Ramos (cell line): ENCODE measurements around the gene TGM2.

Experiments
- in situ Hi-C: fragments of 300-500 bp; cut with MboI; formaldehyde crosslinking; loops from one replicate; pipeline ENCODE4 v1.14.3; 2022; ENCODE audit warnings: low sequenced_read_pairs; ENCODE audit not compliant: unreplicated experiment

The TGM2 gene

DNA sequence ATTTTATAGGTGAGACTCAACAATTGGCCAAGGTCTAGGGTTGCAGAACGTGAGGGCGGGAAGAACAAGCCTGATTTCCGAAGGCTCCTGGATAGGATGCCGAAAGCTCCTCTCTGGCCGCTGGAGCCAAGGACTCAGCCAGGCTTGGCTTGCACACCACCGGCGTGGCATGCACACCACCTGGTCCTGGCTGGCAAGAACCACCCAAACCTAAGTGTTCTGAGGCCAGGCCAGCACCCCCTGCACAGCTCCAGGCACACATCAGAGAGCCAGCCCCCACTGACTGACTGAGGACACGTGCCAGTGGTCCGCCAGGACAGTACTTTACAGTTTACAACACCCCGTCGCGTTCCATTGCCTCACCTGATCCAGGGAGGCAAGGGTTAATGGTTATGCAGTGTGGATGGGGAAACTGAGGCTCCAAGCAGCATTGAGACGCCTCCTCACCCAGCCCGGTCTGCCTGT is 414 bp downstream of the TGM2 start:
- in situ Hi-C loops, result loop anchor here (10.0 kb wide), 1 partner anchor 90 kb away; no protein-coding TSS in a partner anchor

DNA sequence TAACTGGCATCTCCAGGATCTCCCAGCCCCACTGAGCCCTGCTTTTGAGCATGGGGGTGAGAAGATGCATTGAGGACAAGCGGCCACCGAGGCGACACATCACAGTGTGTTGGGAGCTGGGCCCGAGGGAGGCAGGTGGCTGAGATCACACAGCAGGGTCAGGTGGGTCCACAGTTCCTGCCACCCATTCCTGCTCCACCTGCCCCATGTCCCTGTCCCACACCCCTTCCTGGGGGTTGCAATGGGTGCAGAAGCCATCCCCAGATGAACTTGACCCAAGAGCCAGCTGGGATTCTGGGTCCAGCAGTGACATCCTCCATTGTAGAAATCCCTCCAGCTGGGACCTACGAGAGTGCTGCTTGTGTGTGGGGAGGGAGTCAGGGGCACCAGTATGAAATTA is 1.0 kb downstream of the TGM2 start:
- in situ Hi-C loops, result loop anchor here (10.0 kb wide), 1 partner anchor 89 kb away; no protein-coding TSS in a partner anchor

DNA sequence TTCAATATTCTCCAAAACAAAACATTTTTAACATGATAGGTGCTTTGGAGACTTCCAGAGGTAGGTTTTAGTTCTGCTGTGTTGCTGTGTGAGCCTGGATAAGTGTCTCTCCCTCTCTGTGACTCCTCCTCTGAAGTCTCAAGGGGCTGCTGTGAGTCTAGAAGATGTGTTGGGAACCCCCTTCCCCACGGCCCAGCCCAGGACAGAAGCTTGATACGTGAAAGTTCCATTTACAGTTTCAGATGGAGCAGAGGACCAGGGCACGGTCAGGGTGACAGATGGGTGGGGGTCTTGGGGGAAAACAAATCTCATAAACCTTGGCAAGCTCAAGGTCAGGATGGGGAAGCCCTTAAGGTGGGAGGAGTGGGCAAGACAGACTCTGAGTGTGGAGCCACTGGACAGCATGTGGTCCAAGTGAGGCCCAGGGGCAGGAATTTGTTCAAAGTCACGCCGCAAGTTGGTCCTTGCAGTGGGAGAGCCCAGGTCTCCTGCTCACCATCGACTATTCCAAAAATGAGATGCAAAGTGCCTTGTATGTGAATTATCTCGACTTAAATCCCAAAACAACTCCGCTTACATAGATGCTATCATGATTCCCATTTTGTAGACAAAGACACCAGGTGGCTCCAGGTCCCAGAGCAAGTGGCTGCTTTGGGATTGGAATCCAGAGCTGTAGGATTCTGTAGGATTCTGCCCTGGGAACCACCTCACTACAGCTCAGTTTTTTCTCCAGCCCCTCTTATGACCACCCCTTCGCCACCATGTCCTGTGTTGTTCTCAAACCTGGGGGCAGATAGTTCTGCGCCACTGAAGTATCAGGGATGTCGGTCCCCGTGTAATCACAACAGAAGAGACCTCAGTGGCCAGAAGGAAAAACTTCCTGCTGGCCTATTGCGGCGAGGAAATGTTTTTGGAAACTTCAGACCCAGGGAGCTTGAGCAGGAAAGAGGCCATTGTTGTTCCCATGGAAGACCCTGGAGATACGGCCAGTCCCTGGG is 1.9 kb downstream of the TGM2 start:
- in situ Hi-C loops, result loop anchor here (10.0 kb wide), 1 partner anchor 88 kb away; no protein-coding TSS in a partner anchor

DNA sequence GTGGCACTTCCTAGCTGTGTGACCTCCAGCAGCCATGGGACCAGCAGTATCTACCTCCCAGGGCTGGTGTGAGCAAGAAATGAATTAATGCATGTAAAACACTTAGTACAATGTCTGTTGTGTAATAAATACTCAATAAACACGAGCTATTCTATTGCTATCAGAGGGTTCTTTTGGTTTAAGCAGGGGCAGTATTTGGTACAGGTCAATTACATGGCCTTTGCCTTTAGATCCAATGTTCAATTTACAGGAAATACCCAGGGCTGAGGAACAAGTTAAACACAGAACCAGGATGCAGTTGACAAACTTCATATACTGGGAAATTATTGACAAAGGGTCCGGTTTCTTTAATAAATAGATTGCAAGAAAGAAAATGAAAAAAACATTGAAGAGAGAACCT is 2.9 kb downstream of the TGM2 start:
- in situ Hi-C loops, result loop anchor here (10.0 kb wide), 1 partner anchor 87 kb away; no protein-coding TSS in a partner anchor

DNA sequence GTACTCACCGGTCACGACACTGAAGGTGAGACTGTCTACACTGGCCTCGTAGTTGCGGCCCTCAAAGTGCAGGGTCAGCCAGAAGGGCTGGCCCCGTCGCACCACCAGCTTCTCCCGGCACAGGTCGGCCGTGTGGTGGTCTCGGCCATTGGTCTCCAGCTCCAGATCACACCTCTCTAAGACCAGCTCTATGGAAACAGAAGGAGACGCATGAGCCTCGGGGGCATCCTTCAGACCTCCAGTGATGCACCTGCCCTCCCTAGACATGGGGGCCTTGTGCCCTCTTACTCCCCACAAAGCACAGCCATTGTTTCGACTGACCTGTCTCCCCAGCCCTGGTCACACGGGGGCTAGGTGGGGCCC is 3.7 kb downstream of the TGM2 start:
- in situ Hi-C loops, result loop anchor here (10.0 kb wide), 1 partner anchor 87 kb away; no protein-coding TSS in a partner anchor

DNA sequence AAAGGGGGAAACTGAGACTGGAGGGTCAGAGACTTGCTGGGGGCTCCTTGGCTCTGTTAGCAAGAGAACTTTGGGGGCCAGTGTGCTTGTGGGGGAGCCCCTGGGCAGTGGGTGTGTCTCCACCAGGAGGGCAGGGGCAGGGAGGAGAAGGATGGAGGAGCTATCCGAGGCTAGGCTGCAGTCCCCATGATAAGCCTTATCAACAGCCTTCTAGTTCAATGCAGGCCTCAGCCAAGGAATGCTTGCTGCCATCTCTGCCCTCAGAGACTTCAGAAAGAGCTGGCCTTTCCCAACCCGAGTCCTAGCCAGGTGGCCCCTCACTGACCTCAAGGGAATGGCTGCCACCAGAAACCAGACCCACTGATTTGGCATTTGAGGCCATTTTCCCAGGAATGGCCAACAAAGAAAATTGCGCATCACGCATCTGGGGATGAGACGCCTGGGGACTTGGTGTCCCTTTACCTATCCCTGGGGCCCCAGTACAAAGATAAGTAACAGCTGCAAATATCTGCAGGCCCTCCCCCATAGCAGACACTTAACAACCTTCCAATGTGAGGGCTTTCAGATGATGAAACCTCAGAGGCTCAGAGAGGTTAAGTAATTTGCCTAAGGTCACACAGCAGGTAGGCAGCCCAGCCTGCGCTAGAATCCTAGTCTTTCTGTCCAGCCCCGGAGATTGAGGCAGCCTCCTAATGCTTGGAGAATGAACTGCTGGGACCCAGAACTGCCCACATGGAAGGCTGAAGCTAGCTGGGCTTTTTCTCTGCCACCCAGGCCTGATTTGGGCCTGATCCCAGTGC is 4.9 kb downstream of the TGM2 start:
- in situ Hi-C loops, result loop anchor here (10.0 kb wide), 1 partner anchor 85 kb away; no protein-coding TSS in a partner anchor

DNA sequence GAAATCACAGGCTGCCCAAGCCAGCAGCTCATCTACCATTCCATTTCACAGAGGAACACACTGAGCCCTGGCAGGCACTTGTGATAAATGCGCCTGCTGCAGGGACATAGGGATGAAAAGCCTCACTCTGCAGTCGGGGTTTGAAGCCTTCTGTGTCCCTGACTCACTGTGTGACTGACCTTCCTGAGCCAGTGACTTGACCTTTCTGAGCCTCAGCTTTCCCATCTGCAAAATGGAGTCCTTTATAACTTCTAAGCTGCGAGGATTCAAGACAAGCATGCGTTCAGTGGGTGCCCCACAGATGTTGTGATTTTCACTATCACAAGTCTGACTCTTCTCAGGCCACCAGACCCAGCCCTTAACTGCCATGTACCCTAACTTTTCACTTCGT is 5.5 kb downstream of the TGM2 start:
- in situ Hi-C loops, result no loop called here

DNA sequence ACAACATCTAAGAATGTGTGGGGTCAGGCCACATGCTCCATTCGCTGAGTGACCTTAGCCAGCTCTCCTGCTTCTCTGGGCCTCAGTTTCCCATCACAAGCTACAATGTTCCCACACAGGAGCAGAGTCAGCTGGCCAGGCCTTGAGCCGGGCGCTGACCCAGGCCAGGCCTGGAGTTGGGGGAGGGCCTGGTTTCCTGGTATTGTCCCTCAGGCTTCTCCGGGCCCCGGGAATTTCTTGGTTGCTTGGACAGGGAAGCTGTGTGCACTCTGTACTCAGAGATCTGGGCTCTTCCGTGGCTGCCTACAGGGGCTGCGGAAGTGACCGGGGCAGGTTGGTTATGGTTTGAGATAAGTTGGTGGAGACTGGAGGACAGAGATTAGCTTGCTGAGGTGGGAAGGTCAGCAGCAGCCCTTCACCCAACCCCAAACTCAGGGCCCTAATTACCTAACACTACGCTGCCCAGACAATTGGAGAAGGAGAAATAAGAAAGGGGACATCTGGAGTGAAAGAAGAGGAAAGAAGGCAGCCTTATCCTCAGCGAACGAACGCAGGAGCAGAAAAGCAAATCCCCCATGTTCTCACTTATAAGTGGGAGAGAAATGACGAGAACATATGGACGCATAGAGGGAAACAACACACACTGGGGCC is 6.2 kb downstream of the TGM2 start:
- in situ Hi-C loops, result no loop called here

DNA sequence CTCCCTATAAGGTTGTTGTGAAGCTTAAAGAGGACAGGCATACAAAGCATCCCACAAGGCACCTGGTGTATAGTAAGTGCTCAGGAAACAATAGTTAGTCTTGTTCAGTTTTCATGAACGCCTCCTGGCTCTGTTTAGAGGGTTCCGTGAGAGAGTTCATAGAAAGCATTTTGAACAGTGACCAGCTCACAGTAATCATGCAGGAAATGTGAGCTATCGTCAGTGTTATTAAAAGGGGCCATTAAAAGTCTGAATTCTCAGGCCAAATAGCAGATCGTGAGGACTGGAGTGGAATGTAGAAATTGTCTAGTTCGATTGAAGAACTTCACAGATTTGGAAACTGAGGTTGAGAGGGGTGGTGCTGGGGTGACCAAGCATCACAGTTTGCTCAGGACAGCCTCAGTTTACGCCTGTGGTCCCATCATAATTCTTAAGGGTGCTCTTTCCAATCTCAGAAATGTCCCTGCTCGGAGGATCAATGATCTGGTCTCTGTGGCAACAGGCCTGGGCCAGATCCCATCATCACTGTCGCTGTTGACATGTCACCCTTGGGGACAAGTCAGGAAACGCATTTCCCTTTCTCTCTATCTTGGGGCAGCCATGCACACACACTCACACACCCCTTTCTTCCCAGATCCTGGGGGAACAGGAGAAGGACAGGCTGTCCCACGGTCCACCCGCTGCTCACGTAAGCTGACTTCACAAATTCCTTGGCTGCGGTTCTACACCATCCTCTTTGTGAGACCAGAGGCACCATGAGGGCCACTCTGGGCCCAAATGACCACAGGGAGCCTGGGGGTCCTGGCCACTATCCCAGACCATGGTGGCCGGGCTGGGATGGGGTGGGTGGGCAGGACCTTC is 7.2 kb downstream of the TGM2 start:
- in situ Hi-C loops, result no loop called here

DNA sequence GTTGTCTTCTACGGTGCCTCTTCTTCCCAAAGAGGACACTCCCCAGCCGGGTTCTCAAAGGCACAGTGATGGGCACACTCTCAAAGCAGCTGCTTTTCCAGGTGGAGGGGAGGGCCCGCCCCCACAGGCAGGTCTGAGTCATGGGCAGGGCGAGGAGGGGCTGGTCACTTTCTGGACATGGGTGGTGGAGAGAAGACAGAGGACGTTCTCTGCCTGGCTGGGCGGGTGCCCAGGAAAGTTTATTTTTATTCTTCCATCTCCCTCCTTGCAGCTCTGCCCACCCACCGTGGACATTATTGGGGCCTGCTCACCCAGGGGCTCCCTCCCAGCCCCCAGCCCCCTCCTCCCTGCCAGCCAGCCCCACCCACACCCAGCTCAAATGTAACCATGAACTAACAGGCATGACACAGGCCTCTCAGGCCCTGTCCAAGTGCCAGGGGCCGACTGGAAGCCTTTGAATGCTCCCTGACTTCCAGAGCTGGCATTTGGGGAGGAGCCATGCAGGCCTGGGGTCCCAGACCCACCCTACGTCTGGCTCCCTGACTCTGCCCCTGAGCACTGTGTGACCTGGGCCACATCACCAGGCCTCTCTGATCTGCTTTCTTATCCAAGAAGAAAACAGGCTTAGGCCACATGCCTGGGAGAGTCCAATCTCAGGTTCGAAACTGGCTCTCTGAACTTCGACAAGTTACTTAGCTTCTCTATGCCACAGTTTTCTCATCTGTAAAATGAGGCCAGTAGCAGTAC is 8.0 kb downstream of the TGM2 start:
- in situ Hi-C loops, result no loop called here

DNA sequence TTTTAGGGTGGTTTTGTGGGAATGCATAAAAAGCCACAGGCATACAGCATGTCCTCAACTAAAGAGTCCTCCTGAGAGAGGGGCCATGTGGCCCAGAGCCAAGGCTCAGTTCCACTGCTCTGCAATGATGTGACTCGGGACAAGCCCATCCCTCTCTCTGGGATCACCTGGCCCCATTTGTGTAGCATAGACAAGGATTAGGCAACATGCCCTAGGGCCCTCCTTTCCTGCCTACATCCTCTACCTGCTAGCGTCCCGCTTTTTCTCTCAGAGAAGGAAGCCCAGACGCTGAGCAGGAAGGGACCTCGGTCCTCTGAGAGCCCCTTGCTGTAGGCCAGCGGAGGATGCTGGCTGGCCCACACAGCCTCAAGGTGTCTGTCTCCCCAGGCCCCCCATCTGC is 8.8 kb downstream of the TGM2 start:
- in situ Hi-C loops, result no loop called here

DNA sequence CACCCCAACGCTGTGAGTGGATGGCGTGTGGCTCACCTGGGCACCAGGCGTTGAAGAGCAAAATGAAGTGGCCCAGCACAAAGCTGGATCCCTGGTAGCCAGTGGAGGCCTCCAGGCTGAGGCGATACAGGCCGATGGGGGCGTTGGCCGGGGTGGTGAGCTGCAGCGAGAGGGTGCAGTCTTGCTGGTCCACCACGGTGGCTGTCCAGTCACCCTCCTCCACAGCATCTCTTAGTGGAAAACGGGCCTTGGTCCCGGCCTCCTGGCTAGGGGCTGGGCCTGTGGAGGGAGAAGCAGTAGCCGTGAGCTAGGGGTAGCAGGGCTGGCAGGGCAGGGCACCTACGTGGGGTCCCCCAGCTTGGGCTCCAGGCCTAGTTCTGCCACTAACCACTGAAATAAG is 9.3 kb downstream of the TGM2 start:
- in situ Hi-C loops, result no loop called here

DNA sequence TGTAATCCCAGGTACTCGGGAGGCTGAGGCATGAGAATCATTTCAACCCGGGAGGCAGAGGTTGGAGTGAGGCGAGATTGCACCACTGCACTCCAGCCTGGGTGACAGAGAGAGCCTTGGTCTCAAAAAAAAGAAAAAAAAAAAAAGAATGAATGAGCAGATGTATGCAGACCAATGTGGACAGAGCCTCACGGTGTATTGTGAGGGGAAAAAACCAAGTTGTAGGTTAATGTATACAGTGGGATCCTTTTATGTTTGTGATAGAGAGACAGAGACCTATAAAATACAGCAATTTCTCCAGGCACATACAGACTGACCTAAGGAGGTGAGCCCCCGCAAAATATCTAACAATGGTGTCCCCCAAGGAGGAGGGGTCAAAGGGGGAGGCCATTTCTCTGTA is 11.7 kb downstream of the TGM2 start:
- in situ Hi-C loops, result no loop called here

DNA sequence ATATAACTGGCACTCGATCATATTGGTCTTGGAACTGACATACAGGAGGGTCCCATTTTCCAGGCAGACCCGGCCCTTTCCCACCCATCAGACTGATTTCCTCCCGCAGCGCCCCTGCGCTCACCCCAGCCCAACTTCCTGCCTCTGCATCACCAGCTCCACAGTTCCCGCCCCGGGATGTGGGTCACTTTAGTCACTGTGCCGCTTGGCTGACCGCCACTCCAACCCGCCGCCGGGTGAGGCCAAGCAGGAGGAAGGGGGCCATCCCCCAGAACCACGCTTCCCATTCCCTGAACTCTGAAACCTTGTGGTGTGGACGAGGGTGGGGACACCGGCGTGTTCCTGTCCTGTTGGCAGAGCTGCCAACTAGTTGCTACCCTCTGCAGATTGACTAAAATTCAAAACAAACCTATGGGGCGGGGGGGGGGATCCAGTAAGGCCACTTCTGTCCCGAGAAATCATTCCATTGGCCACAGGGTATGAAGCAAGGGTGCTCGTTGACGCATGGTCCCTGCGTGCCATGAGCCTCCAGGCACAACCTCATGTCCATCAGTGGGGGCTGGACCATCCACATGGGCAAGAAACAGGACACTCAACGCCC is 12.3 kb downstream of the TGM2 start:
- in situ Hi-C loops, result no loop called here

DNA sequence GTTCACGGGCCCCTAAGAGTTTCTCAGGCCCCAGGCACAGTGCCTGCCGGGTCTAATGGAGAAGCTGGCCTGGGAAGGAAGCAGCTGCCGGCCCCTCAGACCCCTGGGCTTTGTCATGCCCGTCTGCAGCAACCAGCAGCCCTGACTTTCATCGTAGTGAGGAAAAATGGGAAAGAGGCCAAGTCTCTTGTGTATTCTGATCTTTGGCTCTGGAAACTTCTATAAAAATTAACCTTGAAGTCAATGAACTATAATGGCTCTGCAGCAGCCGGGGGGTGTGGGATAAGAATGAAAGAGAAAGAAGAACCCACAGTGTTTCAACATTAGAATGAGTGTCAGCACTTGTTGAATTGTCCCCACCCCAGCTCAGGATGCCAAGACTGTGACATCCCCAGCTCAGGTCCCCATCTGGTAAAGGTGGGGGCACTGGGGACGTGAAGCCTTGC is 12.9 kb downstream of the TGM2 start:
- in situ Hi-C loops, result no loop called here

DNA sequence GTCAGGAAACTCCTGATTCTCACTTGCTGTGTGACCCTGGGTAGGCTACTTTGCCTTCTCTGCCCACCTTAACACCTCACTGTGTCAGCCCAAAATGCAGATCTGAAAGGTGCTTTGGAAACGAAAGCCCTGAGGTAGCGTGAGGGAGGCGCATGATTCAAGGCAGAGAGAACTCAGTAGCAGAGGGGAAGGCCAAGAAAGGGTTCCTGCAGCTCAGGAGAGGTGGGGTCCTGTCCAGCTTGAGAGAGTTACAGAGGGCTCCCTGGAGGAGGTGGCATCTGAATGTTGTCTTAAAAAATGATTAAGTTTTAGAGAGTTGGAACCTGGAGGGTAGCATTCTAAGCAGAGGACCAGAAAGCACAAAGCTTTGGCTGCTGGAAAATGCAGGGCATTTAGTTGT is 13.6 kb downstream of the TGM2 start:
- in situ Hi-C loops, result no loop called here

DNA sequence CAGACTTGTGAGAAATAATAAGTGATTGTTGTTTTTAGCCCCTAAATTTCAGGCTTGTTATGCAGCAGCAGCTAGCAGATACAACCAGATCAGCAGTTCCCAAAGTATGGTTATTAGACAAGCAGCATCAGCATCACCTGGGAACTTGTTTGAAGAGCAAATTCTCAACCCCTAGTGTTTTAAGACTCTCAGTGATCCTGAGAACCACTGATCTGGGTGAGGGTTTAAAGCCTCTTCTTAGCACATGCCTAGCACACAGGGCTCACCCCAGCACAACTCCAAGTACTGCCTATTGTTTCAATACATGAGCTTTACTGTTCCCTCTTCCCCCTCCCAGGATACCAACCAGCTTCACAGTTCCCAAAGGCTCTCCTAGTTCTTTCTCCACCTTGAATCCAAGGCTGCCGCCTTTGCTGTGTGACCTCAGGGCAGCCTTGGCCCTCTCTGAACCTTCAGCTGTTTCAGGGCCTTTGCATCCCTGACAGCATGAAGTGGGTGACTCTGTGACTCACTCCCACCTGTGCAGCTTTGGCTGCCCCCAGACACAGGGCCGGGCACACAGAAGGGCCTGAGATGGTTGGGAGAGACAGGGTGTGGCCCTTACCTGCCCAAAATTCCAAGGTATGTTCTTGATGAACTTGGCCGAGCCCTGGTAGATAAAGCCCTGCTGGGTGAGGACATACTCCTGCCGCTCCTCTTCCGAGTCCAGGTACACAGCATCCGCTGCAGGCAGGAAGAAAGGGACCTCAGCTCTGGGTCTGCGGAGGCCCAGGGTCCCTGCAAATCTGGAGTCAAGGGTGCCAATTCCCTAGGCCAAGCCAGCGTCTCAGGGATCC is 14.5 kb downstream of the TGM2 start:
- in situ Hi-C loops, result no loop called here
